GM13976 (cell line): ENCODE results near the gene RALGAPB.

Experiments used
- DNase-seq: peaks from one replicate; pipeline ENCODE4 v3.0.0; 2012; ENCODE audit warnings: low spot score
- in situ Hi-C: fragments of 300-500 bp; cut with MboI; formaldehyde crosslinking; loops from one replicate; pipeline ENCODE4 v1.12.0; 2022; ENCODE audit warnings: low sequenced_read_pairs, mixed read lengths, inconsistent platforms; ENCODE audit not compliant: unreplicated experiment
- TF ChIP-seq, protein P1 (sequence below): IDR thresholded peaks from 2 replicates; pipeline ENCODE4 v1.5.1; 2012; ENCODE audit warnings: borderline replicate concordance, mild to moderate bottlenecking; ENCODE audit not compliant: insufficient read depth; ENCODE audit errors: extremely low read depth, missing control alignments, control extremely low read depth

RALGAPB gene

DNA sequence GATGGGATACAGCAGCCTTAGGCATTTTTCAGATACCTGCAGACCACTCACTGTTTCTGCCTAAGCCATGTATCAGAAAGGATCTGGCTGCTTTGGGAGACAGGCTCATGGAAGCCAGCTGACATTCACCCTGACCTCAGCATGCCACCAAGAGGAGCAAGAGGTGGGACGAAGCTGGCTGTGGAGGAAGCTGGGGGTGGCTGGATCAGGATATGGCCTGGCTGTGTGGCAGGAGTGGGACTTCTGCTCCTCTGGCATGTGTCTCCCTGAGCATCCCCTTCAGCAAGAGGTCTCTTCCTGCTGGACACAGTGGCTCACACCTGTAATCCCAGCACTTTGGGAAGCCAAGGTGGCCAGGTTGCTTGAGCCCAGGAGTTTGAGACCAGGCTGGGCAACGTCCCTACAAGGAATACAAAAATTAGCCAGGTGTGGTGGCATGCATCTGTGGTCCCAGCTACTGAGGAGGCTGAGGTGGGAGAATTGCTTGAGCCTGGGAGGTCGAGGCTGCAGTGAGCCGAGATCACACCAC, 109.3 kb downstream of the RALGAPB start:
- in situ Hi-C loops = no loop called here
- TF ChIP-seq, protein P1, sequence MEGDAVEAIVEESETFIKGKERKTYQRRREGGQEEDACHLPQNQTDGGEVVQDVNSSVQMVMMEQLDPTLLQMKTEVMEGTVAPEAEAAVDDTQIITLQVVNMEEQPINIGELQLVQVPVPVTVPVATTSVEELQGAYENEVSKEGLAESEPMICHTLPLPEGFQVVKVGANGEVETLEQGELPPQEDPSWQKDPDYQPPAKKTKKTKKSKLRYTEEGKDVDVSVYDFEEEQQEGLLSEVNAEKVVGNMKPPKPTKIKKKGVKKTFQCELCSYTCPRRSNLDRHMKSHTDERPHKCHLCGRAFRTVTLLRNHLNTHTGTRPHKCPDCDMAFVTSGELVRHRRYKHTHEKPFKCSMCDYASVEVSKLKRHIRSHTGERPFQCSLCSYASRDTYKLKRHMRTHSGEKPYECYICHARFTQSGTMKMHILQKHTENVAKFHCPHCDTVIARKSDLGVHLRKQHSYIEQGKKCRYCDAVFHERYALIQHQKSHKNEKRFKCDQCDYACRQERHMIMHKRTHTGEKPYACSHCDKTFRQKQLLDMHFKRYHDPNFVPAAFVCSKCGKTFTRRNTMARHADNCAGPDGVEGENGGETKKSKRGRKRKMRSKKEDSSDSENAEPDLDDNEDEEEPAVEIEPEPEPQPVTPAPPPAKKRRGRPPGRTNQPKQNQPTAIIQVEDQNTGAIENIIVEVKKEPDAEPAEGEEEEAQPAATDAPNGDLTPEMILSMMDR = no peak
- DNase-seq = no peak

DNA sequence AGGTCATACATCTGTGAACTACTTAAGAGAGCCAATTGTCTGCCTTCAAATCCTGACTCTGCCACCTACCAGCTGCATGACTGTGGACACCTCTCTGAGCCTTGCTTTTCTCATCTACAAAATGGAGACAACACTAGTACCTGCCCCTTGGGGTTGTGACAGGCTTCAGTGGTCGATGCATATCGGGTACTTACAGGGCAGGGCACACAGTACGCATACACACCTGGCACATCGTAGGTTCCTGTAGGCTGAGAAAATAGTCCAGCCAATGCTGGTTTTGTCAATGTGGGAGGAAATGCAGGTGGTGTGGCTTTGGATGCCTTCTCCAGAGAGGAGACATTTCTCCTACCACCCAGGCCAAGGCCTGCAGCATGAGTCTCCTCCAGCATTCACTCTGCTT, 110.7 kb downstream of the RALGAPB start:
- in situ Hi-C loops = no loop called here
- DNase-seq = no peak
- TF ChIP-seq, protein P1 = no peak

DNA sequence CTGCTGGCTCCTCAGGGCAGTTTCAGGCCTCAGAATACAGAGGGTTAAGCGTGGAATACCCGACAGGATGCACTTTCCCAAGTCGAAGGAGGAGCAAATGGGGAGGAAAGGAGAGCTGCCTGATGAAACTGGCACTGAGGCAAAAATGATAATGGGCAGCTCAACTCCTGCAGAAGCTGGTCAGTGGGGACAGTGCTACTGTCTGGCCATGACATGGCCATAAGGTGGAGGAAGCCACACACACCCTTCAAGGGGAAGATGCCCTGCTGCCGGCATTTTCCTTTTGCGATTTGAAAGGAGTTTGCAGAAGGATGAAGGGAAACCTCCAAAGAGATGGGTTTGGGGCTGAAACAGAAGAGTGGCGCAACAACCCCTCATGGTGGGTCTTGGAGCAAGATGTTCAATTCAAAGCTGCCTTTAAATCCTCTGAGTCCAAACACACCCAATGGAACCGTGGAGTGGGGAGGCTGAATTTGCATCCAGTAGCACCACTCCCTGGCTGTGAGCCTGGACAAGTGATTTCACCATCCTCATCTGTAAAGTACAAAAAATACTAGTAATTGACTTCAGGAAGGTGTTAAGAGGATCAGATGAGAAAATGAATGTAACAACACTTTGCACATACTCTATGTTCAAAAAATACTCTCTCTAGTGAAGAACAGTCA, 111.6 kb downstream of the RALGAPB start:
- no peak for DNase-seq
- in situ Hi-C loops = no loop called here
- TF ChIP-seq, protein P1 = no peak

DNA sequence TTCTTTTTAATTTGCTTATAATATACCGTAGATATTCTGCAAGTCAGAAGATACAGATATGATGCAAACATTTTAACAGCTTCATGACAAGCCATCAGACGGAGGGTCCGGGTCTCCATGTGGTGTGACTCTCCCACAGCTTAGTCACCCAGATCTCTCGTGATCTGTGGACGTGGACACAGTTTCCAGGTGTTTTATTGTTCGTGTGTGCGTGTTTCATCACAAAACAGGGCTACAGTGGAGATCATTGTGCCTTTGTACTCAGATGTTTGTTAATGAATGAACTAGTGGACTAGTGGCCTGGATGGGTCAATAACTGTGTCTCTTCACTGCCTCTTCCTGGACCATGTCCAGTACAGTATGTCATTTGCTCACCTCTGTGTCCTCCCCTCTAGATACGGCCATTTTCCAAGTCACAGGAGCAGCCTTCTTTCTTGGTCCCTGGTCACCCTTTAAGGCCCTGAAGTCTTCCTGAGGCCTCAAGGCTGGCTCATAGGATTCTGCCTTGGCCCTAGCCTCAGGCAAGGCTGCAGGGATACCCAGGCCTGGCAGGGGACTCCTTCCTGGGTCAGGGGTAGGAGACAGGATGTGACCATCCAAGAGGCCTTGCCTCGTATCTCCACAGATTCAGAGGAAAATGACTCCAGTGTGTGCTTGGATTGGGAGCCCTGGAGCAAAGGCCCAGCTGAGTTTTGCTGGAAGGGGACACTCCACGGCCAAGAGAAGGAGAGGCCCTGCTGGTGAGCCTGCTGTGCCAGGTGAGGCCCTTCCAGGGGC, 112.9 kb downstream of the RALGAPB start:
- TF ChIP-seq, protein P1 = no peak
- in situ Hi-C loops = no loop called here

DNA sequence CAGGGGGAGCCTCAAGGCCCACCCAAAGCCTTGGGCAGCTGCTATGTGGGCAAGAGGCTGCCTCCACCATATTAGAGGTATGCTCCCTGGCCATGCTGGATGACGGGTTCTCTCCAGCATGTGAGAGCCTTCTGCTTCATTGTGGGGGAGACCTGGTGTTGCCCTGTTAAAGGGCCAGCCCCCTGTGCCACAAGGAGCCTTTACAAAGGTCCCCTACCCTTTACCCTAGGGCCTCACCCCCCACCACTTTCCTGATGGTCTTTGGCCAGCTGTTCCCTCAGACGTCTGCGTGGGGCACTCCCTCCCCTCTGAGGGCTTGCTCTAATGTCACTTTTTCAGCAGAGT, 113.5 kb downstream of the RALGAPB start:
- in situ Hi-C loops = no loop called here
- TF ChIP-seq, protein P1 = no peak
- peak; percentile 10 for DNase-seq

More for the DNA sequence above, 112.9 kb downstream of the RALGAPB start:
- no peak for DNase-seq

DNA sequence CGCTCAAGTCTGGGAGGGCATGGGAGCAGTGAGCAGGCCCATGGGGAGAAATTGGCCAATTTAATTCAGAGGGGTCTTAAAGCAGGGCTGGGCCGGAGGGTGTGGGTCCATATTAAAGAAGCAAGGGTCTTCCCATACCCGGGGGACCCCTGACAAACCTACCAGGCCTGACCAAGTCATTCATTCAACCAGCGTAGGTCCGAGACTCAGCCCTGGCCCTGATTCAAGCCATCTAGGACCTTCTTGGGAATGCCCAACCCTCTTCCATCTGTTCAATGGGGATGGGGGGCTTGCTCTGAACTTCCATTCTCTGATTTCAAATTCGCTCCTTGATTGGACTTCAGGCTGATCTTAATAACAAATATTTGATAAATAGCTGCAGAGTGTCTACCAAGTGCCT, 115.7 kb downstream of the RALGAPB start:
- no peak for DNase-seq
- TF ChIP-seq, protein P1 = no peak
- in situ Hi-C loops = no loop called here
